ENCODE measurements around the gene PIGR. TPM values are rescaled to one million over a fixed set of nuclear protein-coding genes. Genes with fewer than 3 reads are reported as not detected.

Gene PIGR
- total and polyA plus RNA-seq, 2 donors (not counting 3 experiments of a cell fraction or from before 2014, with no cell fraction given) = not detected

DNA sequence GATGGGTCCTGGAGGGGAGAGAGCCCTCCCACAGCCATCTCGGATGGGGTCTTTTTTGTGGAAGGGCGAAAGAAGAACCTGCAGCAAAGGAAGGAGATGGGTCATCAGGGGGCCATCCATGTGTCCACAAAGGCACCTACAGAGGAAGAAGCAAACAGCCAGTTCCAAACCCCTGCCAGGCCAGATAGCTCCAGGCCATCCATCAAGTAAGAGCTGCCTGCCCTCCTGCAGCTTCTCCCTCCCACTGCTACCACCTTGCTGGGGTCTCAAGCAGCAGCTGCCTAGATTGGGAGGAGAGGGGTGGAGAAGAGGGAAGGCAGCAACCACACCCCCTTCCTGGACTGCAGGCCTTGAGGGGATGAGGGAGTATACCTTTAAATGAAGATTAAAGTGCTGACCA, 19.5 kb upstream of the PIGR start:
- no peaks in the 10 kb centered on the region for H4K20me1 ChIP-seq (replicated peaks; ENCODE audit: control insufficient read depth, extremely low read depth, insufficient read depth, low read length)
- H3K4me1 ChIP-seq (ENCODE audit: control insufficient read depth, extremely low read depth, insufficient read depth, low read length) = no peaks in the 10 kb centered on the region
- H3K4me3 ChIP-seq (replicated peaks in 1 of 3; ENCODE audit: insufficient read depth in 1 of 3, low read depth in 1 of 3, low read length in 3 of 3) = no peak overlapping the region
- FAIRE-seq = no peak
- ChIA-PET CTCF (no interaction called here), POLR2A (no interaction called here)
- no peaks in the 10 kb centered on the region for H3K36me3 ChIP-seq (ENCODE audit: control insufficient read depth in 2 of 2, extremely low read depth in 1 of 2, insufficient read depth in 2 of 2, low read length in 2 of 2)
- H3K27ac ChIP-seq (ENCODE audit: insufficient read depth, low read depth, low read length) = no peak overlapping the region
- dilution Hi-C loops (cut with MboI; ENCODE audit: extremely low pct_ligation_motif_present, low sequenced_read_pairs) = no loop called here
- no TSS peak for BruUV-seq (replicated peaks)
- DNase-seq (ENCODE audit: low read depth, low spot score) = no peak
- no peak overlapping the region for H3K4me2 ChIP-seq (ENCODE audit: insufficient read depth, low read length)
- H3K27me3 ChIP-seq (ENCODE audit: control insufficient read depth in 2 of 2, insufficient read depth in 2 of 2, low read length in 2 of 2) = peaks cover 0 to 2% of the 10 kb centered on the region in 2 experiments
- no peaks in the 10 kb centered on the region for H3K79me2 ChIP-seq (ENCODE audit: control insufficient read depth, insufficient read depth, low read length)
- intact Hi-C loops (cut with micrococcal nuclease) = no loop called here
- no peaks in the 10 kb centered on the region for H3K9me3 ChIP-seq (replicated peaks; ENCODE audit: control insufficient read depth, insufficient read depth, low read length)
- no peaks in the 10 kb centered on the region for H3K9me1 ChIP-seq (replicated peaks; ENCODE audit: control insufficient read depth, extremely low read depth, insufficient read depth, low read length)
- no peak for TF ChIP-seq EZH2 (IDR thresholded peaks at IDR 0.05; ENCODE audit: borderline replicate concordance, low read depth, low read length, severe bottlenecking)
- TF ChIP-seq POLR2A (IDR thresholded peaks at IDR 0.05; ENCODE audit: low read depth, low read length) = no peak
- TF ChIP-seq, protein P1, sequence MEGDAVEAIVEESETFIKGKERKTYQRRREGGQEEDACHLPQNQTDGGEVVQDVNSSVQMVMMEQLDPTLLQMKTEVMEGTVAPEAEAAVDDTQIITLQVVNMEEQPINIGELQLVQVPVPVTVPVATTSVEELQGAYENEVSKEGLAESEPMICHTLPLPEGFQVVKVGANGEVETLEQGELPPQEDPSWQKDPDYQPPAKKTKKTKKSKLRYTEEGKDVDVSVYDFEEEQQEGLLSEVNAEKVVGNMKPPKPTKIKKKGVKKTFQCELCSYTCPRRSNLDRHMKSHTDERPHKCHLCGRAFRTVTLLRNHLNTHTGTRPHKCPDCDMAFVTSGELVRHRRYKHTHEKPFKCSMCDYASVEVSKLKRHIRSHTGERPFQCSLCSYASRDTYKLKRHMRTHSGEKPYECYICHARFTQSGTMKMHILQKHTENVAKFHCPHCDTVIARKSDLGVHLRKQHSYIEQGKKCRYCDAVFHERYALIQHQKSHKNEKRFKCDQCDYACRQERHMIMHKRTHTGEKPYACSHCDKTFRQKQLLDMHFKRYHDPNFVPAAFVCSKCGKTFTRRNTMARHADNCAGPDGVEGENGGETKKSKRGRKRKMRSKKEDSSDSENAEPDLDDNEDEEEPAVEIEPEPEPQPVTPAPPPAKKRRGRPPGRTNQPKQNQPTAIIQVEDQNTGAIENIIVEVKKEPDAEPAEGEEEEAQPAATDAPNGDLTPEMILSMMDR (IDR thresholded peaks at IDR 0.05; ENCODE audit: extremely low read depth in 1 of 2, insufficient read depth in 1 of 2, low read depth in 1 of 2, low read length in 2 of 2) = no peak
- TF ChIP-seq FOS (IDR thresholded peaks at IDR 0.05; ENCODE audit: borderline replicate concordance, insufficient read depth, low read length) = no peak
- TF ChIP-seq, protein P2, sequence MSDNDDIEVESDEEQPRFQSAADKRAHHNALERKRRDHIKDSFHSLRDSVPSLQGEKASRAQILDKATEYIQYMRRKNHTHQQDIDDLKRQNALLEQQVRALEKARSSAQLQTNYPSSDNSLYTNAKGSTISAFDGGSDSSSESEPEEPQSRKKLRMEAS (IDR thresholded peaks at IDR 0.05; ENCODE audit: insufficient read depth, insufficient read length) = no peak
- no peak for TF ChIP-seq JUN (IDR thresholded peaks at IDR 0.05; ENCODE audit: borderline replicate concordance, insufficient read depth, insufficient read length, low read depth)
- no peak for TF ChIP-seq MYC (IDR thresholded peaks at IDR 0.05; ENCODE audit: low read depth, low read length)
- no peak for TF ChIP-seq GATA2 (IDR thresholded peaks at IDR 0.05; ENCODE audit: insufficient read depth, insufficient read length, low read depth, low read length)
- no peak for TF ChIP-seq POLR2AphosphoS5 (IDR thresholded peaks at IDR 0.05; ENCODE audit: insufficient read depth, low read depth, low read length)
- H2AFZ ChIP-seq (ENCODE audit: low read depth, low read length) = no peak overlapping the region
- no peak overlapping the region for H3K9ac ChIP-seq (replicated peaks; ENCODE audit: extremely low read depth, insufficient read depth, low read length)

All from endothelial cell of umbilical vein (primary cell).